Measurements from ENCODE around the gene NPFFR1. TPM values are rescaled to one million over a fixed set of nuclear protein-coding genes. Genes with fewer than 3 reads are reported as not detected.
"Not testable (repeated sequence)": the region's sequence is repeated elsewhere in the genome, so short reads cannot be mapped to it uniquely, and the experiment has no call there.

NPFFR1 gene
- total RNA-seq, 1 donor from 2014 or later: not detected

DNA sequence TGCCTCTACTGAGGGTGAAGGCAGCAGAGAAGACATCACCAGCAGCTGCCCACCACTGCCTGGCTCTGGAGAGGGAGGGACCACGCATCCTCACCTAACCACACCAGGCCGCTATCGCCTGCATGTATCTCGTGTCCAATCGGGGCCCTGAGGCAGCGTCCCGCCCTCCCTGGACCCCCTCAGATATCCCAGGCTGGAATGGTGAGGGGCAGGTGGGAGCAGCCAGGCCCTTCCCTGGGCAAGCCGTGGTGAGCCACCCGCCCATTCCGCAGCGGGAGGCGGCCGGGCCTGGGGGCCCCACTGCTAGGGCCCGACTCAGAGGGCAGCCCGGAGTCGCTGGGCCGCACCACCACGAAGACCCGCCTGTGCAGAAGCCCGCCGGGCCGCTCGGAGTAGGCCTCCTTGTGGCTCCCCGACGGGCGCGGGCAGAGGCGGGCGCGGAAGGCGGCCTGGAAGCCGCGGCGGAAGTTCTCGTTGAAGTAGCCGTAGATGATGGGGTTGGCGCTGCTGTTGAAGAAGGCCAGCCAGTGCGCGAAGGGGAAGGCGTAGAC lies 29.0 kb downstream of the NPFFR1 start:
- DNase-seq (ENCODE audit: extremely low spot score, unreplicated experiment): no peak
- no peak overlapping the region for H3K27ac Mint-ChIP-seq
- H3K36me3 Mint-ChIP-seq: no peaks in the 10 kb centered on the region
- no peaks in the 10 kb centered on the region for H3K4me1 Mint-ChIP-seq (ENCODE audit: unreplicated experiment)
- TF ChIP-seq, protein P1, sequence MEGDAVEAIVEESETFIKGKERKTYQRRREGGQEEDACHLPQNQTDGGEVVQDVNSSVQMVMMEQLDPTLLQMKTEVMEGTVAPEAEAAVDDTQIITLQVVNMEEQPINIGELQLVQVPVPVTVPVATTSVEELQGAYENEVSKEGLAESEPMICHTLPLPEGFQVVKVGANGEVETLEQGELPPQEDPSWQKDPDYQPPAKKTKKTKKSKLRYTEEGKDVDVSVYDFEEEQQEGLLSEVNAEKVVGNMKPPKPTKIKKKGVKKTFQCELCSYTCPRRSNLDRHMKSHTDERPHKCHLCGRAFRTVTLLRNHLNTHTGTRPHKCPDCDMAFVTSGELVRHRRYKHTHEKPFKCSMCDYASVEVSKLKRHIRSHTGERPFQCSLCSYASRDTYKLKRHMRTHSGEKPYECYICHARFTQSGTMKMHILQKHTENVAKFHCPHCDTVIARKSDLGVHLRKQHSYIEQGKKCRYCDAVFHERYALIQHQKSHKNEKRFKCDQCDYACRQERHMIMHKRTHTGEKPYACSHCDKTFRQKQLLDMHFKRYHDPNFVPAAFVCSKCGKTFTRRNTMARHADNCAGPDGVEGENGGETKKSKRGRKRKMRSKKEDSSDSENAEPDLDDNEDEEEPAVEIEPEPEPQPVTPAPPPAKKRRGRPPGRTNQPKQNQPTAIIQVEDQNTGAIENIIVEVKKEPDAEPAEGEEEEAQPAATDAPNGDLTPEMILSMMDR (conservative IDR thresholded peaks at IDR 0.05): no peak
- H3K4me3 Mint-ChIP-seq: no peak overlapping the region
- no peaks in the 10 kb centered on the region for H3K9me3 Mint-ChIP-seq
- no peaks in the 10 kb centered on the region for H3K27me3 Mint-ChIP-seq

DNA sequence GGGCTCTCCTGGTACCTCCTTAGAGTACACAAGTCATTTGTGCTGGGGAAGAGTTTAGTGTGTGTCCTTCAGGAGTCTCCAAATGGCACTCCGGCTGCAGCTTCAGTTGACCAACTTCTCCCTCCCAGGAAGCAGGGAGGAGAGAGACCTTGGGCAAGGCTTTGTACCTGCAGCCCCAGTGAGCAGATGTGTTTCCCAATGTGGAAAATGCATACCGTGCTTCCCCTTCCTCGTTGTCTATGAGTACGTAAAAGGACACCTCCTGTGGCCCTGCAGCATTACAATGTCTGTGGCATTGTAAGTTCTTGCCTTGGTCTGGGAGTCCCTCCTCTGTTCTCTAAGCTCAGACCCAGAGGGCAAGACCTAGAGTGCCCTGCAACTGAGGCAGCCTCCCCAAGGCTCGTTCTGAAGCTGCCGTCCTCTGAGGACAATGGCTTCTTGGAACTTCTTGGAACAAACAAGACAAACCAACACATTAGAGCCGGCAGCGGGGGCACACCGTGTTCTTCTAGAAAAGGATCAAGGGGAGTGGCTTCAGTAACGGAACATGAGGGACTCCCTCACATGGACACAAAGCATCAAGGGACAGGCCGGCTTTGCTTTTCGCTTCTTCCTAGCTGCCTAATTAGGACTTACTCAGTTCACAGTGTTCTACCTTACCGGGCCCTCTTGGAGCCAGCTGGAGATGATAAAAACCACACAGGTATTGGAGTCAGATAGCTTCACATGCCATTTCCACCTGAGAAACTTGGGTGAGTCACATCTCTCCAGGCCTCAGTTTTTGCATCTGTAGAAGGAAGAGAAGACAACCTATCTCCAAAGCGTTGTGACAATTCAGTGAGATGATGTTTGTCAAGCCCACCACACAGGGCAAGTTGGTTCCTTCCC lies 29.7 kb downstream of the NPFFR1 start:
- Mint-ChIP-seq H3K36me3 (no peaks in the 10 kb centered on the region), H3K4me1 (ENCODE audit: unreplicated experiment) (no peaks in the 10 kb centered on the region), H3K27me3 (no peaks in the 10 kb centered on the region), H3K9me3 (no peaks in the 10 kb centered on the region), H3K4me3 (no peak overlapping the region), H3K27ac (no peak overlapping the region)
- TF ChIP-seq, protein P1 (conservative IDR thresholded peaks at IDR 0.05): no peak
- DNase-seq (ENCODE audit: extremely low spot score, unreplicated experiment): no peak

DNA sequence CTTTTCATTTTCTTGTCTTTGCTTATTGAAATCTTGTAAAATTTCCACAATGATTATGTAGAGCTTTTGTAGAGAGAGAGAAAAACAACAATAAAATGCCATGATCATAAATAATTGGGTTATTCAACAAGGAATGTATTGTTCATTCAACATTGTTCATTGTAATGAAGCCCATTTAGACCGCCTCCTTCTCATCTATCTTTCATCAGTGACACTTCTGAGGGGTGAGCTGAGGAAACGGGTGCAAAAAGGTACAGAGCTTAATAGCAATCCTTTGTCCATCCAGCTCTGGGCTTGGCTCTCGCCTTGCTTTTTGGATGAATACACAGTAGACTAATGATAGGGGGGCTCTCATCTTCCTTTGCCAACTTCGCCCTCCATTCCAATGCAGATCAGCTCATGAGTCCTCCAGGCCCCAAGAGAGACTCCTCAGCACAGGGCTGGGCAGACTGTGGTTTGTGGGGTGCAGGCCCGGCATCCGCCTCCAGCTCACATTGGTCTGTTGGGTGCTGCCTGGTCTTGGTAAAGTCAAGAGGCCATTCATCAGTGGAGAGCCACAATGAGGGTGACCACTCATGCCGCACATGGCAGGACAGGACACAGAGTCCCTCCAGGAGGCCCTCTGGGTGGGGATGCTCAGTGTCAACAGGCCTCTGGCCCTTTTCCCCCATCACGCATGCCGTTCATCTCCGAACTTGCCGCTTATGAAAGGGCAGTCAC lies 32.7 kb downstream of the NPFFR1 start:
- H3K4me3 Mint-ChIP-seq: no peak overlapping the region
- H3K9me3 Mint-ChIP-seq: no peaks in the 10 kb centered on the region
- TF ChIP-seq, protein P1 (conservative IDR thresholded peaks at IDR 0.05): no peak
- H3K36me3 Mint-ChIP-seq: no peaks in the 10 kb centered on the region
- no peak for DNase-seq (ENCODE audit: extremely low spot score, unreplicated experiment)
- peaks cover 8% of the 10 kb centered on the region for H3K27me3 Mint-ChIP-seq
- H3K4me1 Mint-ChIP-seq (ENCODE audit: unreplicated experiment): no peaks in the 10 kb centered on the region
- H3K27ac Mint-ChIP-seq: no peak overlapping the region

DNA sequence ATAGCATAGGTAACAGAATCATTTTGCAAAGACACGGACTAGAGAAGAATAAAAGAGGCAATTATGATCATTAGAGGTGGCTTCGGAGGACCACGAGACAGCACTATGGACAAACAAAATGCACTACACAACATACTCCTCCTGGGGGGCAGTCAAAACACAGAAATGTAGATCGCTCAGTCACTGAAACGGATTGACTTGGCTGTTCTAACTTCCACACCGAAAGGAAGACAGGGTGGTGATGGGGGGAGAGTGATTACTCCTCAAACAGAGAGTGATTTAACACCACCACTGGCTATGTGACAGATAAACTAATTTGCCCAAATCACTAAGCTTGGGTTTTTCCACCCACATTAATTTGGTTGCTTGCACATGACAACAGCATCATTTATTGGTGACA lies 36.4 kb downstream of the NPFFR1 start:
- TF ChIP-seq, protein P1 (conservative IDR thresholded peaks at IDR 0.05): no peak
- peaks cover 30% of the 10 kb centered on the region for H3K27me3 Mint-ChIP-seq
- no peak overlapping the region for H3K27ac Mint-ChIP-seq
- no peaks in the 10 kb centered on the region for H3K9me3 Mint-ChIP-seq
- H3K4me3 Mint-ChIP-seq: no peak overlapping the region
- no peak for DNase-seq (ENCODE audit: extremely low spot score, unreplicated experiment)
- H3K36me3 Mint-ChIP-seq: no peaks in the 10 kb centered on the region
- H3K4me1 Mint-ChIP-seq (ENCODE audit: unreplicated experiment): no peaks in the 10 kb centered on the region

DNA sequence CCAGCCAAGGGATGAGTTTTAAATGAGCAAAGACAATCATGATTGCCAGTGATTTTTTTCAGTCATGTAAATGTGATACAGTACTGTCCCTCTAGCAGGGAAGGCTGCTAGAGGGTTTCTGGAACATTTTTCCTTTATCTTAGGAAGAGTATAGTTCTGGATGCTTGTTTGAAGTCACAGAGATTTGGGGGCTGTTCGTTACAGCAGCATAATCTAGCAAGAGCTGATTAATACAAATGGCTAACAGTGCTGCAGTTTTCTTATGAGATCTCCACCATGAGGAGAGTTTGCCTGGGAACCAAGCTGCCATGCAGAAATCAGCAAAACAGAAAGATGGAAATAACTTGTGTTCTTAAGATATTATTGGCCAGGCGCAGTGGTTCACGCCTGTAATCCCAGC lies 42.7 kb downstream of the NPFFR1 start:
- Mint-ChIP-seq H3K27me3 (peaks cover 21% of the 10 kb centered on the region), H3K27ac (no peak overlapping the region), H3K36me3 (peaks cover 3% of the 10 kb centered on the region), H3K9me3 (no peaks in the 10 kb centered on the region), H3K4me3 (no peak overlapping the region), H3K4me1 (ENCODE audit: unreplicated experiment) (no peaks in the 10 kb centered on the region)
- no peak for DNase-seq (ENCODE audit: extremely low spot score, unreplicated experiment)
- TF ChIP-seq, protein P1 (conservative IDR thresholded peaks at IDR 0.05): no peak

DNA sequence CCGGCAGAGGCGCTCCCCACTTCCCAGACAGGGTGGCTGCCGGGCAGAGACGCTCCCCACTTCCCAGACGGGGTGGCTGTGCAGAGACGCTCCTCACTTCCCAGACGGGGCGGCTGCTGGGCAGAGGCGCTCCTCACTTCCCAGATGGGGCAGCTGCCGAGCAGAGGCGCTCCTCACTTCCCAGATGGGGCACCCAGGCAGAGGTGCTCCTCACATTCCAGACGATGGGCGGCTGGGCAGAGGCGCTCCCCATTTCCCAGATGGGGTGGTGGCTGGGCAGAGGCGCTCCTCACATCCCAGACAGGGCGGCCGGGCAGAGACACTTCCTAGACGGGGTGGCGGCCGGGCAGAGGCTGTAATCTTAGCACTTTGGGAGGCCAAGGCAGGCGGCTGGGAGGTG lies 43.8 kb downstream of the NPFFR1 start:
- not testable (repeated sequence) for H3K9me3 Mint-ChIP-seq; H3K36me3 Mint-ChIP-seq; DNase-seq (ENCODE audit: extremely low spot score, unreplicated experiment)

DNA sequence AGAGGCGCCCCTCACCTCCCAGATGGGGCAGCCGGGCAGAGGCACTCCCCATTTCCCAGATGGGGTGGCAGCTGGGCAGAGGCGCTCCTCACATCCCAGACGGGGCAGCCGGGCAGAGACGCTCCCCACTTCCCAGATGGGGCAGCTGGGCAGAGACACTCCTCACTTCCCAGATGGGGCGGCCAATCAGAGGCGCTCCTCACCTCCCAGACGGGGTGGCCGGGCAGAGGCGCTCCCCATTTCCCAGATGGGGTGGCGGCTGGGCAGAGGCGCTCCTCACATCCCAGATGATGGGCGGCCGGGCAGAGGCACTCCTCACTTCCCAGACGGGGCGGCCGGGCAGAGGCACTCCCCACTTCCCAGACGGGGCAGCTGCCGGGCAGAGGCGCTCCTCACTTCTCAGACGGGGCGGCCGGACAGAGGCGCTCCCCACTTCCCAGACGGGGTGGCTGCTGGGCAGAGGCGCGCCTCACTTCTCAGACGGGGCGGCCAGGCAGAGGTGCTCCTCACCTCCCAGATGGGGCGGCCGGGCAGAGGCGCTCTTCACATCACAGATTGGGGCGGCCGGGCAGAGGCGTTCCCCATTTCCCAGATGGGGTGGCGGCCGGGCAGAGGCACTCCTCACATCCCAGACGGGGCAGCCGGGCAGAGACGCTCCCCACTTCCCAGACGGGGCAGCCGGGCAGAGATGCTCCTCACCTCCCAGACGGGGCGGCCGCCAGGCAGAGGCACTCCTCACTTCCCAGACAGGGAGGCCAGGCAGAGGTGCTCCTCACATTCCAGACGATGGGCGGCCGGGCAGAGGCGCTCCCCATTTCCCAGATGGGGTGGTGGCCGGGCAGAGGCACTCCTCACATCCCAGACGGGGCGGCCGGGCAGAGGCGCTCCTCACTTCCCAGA lies 44.5 kb downstream of the NPFFR1 start:
- not testable (repeated sequence) for H3K4me1 Mint-ChIP-seq (ENCODE audit: unreplicated experiment); H3K27me3 Mint-ChIP-seq; H3K27ac Mint-ChIP-seq; H3K9me3 Mint-ChIP-seq; H3K36me3 Mint-ChIP-seq; H3K4me3 Mint-ChIP-seq; DNase-seq (ENCODE audit: extremely low spot score, unreplicated experiment)

More for the DNA sequence above, 43.8 kb downstream of the NPFFR1 start:
- not testable (repeated sequence) for H3K27ac Mint-ChIP-seq; H3K4me1 Mint-ChIP-seq (ENCODE audit: unreplicated experiment); H3K4me3 Mint-ChIP-seq
- peaks cover 14% of the 10 kb centered on the region for H3K27me3 Mint-ChIP-seq

Data from type B pancreatic cell (in vitro differentiated cells).